Measurements from ENCODE around the gene PCDH9. TPM values are rescaled to one million over a fixed set of nuclear protein-coding genes. Genes with fewer than 3 reads are reported as not detected.

PCDH9 gene
- polyA plus RNA-seq, 3 donors, result 0.03 TPM; not detected in 1

DNA sequence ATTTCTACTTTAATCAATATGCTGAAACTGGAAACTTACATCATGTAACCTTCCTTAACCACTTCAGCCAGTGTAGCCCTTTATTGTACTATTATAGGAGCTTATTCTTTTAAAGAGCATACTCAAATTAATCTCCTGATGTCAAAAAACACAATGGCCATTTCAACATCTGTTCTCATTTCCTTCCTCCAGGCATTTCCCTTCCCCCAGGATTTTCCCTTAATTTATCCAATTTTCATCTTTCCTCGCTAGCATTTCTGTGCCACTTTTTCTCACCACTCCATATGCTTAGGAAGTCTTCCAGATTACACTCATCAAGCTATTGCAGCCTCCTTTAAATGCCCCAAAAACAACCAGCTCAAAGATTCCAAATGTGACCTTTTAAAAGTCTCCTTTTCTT, 265.0 kb downstream of the PCDH9 start:
- Histone ChIP-seq H3K9me3 (replicated peaks in 1 of 2; ENCODE audit: control insufficient read depth in 1 of 2, insufficient read depth in 1 of 2, low read length in 2 of 2) (peaks cover 0 to 3% of the 10 kb centered on the region in 2 donors), H3K79me2 (ENCODE audit: insufficient read depth, low read length) (no peaks in the 10 kb centered on the region), H3K4me2 (replicated peaks; ENCODE audit: extremely low read depth, low read length, poor library complexity, severe bottlenecking) (no peak overlapping the region), H2AFZ (ENCODE audit: insufficient read depth, low read depth, low read length, poor library complexity, severe bottlenecking) (no peak overlapping the region), H3K36me3 (replicated peaks in 1 of 2; ENCODE audit: control insufficient read depth in 1 of 2, insufficient read depth in 2 of 2, low read length in 2 of 2) (no peaks in the 10 kb centered on the region), H3K27ac (ENCODE audit: low read depth in 1 of 2, low read length in 2 of 2) (no peak overlapping the region), H3K9ac (ENCODE audit: insufficient read depth, low read length, poor library complexity, severe bottlenecking) (no peak overlapping the region), H3K27me3 (ENCODE audit: control insufficient read depth in 2 of 2, insufficient read depth in 2 of 2, low read length in 2 of 2) (no peaks in the 10 kb centered on the region), H4K20me1 (ENCODE audit: insufficient read depth, low read length) (no peaks in the 10 kb centered on the region), H3K4me1 (ENCODE audit: control insufficient read depth in 1 of 2, insufficient read depth in 2 of 2, low read length in 2 of 2) (no peaks in the 10 kb centered on the region), H3K4me3 (replicated peaks in 1 of 3; ENCODE audit: low read depth in 2 of 3, low read length in 3 of 3) (no peak overlapping the region)
- Mint-ChIP-seq H3K36me3 (no peaks in the 10 kb centered on the region), H3K4me3 (no peak overlapping the region), H3K4me1 (no peaks in the 10 kb centered on the region), H3K27ac (no peak overlapping the region), H3K27me3 (ENCODE audit: low read depth in 3 of 3) (peaks cover 0 to 1% (median 0%) of the 10 kb centered on the region in 3 donors), H3K9me3 (peaks cover 0 to 2% (median 0%) of the 10 kb centered on the region in 7 donors)
- DNase-seq, result no peak
- intact Hi-C loops (cut with micrococcal nuclease), result no loop called here
- WGBS (ENCODE audit: insufficient coverage), result 100% methylated on average over 1 of the region's 1 CpG
- TF ChIP-seq CTCF (IDR thresholded peaks at IDR 0.05), result no peak

DNA sequence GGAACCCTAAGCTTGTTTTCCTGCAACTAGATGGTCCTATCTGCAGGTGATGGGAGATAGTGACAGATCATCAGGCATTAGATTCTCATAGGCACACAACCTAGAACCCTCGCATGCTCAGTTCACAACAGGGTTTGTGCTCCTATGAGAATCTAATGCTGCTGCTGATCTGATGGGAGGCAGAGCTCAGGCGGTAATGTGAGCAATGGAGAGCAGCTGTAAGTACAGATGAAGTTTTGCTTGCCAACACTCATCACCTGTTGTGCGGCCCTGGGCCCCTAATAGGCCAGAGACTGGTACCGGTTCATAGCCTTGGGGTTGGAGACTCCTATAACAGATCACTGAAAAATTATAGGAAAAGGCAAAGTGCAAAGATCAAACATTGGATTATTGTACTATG, 267.2 kb downstream of the PCDH9 start:
- Histone ChIP-seq H3K4me1 (ENCODE audit: control insufficient read depth in 1 of 2, insufficient read depth in 2 of 2, low read length in 2 of 2) (no peaks in the 10 kb centered on the region), H3K27ac (ENCODE audit: low read depth in 1 of 2, low read length in 2 of 2) (no peak overlapping the region), H3K9me3 (replicated peaks in 1 of 2; ENCODE audit: control insufficient read depth in 1 of 2, insufficient read depth in 1 of 2, low read length in 2 of 2) (peaks cover 0 to 3% of the 10 kb centered on the region in 2 donors), H3K27me3 (ENCODE audit: control insufficient read depth in 2 of 2, insufficient read depth in 2 of 2, low read length in 2 of 2) (no peaks in the 10 kb centered on the region), H3K79me2 (ENCODE audit: insufficient read depth, low read length) (no peaks in the 10 kb centered on the region), H3K4me2 (replicated peaks; ENCODE audit: extremely low read depth, low read length, poor library complexity, severe bottlenecking) (no peak overlapping the region), H4K20me1 (ENCODE audit: insufficient read depth, low read length) (no peaks in the 10 kb centered on the region), H3K9ac (ENCODE audit: insufficient read depth, low read length, poor library complexity, severe bottlenecking) (no peak overlapping the region), H3K36me3 (replicated peaks in 1 of 2; ENCODE audit: control insufficient read depth in 1 of 2, insufficient read depth in 2 of 2, low read length in 2 of 2) (no peaks in the 10 kb centered on the region), H2AFZ (ENCODE audit: insufficient read depth, low read depth, low read length, poor library complexity, severe bottlenecking) (no peak overlapping the region), H3K4me3 (replicated peaks in 1 of 3; ENCODE audit: low read depth in 2 of 3, low read length in 3 of 3) (no peak overlapping the region)
- H3K27me3 Mint-ChIP-seq (ENCODE audit: low read depth in 3 of 3), result peaks cover 0 to 1% (median 0%) of the 10 kb centered on the region in 3 donors
- no peak for TF ChIP-seq CTCF (IDR thresholded peaks at IDR 0.05)
- no peak for DNase-seq
- peaks cover 0 to 4% (median 0%) of the 10 kb centered on the region in 7 donors for H3K9me3 Mint-ChIP-seq
- WGBS (ENCODE audit: insufficient coverage), result no CpG with 5 or more reads among the region's 4 CpGs
- no peaks in the 10 kb centered on the region for H3K36me3 Mint-ChIP-seq
- no peak overlapping the region for H3K27ac Mint-ChIP-seq
- H3K4me3 Mint-ChIP-seq, result no peak overlapping the region
- intact Hi-C loops (cut with micrococcal nuclease), result no loop called here
- H3K4me1 Mint-ChIP-seq, result no peaks in the 10 kb centered on the region
